ENCODE data around the gene OCA2. TPM values are rescaled to one million over a fixed set of nuclear protein-coding genes. Genes with fewer than 3 reads are reported as not detected.

Gene OCA2
- total and polyA plus RNA-seq, 2 of the 8 experiments (the other 6 are each of a cell fraction or from before 2014, with no cell fraction given): 0.20 TPM

DNA sequence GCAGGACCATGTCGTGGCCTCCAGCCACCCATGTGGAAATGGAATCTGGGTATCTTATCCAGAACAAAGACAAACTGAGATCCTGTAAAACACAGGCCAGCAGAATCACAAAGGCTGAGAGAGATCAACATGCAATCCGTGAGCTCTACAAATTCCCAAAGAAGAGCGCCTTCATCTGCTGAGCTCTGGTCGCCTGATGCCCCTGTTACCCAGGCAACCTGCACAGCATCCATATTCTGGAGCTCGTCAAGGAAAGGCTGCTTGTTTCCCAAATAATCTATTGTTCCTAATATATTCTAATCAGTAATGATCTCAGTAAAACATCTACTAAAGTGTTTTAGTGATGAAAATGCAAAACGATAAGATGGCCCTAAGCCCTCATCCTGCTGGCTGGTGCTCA, 133.6 kb downstream of the OCA2 start:
- H2BK15ac ChIP-seq (ENCODE audit: low read length): no peak overlapping the region
- no peaks in the 10 kb centered on the region for H3K79me1 ChIP-seq (ENCODE audit: low read depth, low read length)
- H3K27ac ChIP-seq (ENCODE audit: low read depth, low read length): no peak overlapping the region
- no peak overlapping the region for H4K91ac ChIP-seq (replicated peaks; ENCODE audit: insufficient read length, low read length)
- ChIA-PET POLR2A (ENCODE audit: partially characterized antibody) (no interaction called here), CTCF (ENCODE audit: partially characterized antibody) (no interaction called here)
- TF ChIP-seq BCL11A (IDR thresholded peaks at IDR 0.05; ENCODE audit: low read depth in 2 of 2, low read length in 2 of 2) (no peak), CTBP2 (IDR thresholded peaks at IDR 0.05; ENCODE audit: borderline replicate concordance, insufficient read depth, insufficient read length, low read length) (no peak), SP4 (IDR thresholded peaks at IDR 0.05; ENCODE audit: low read length) (no peak), EZH2 (IDR thresholded peaks at IDR 0.05; ENCODE audit: low read depth, low read length, severe bottlenecking) (no peak), SAP30 (IDR thresholded peaks at IDR 0.05; ENCODE audit: insufficient read depth, insufficient replicate concordance, low read length) (no peak), EGR1 (IDR thresholded peaks at IDR 0.05; ENCODE audit: borderline replicate concordance, low read depth, low read length) (no peak), RBBP5 (IDR thresholded peaks at IDR 0.05; ENCODE audit: borderline replicate concordance, low read depth, low read length) (no peak), EP300 (IDR thresholded peaks at IDR 0.05; ENCODE audit: borderline replicate concordance in 1 of 2, low read depth in 2 of 2, low read length in 2 of 2) (no peak), JUND (IDR thresholded peaks at IDR 0.05; ENCODE audit: low read length) (no peak), YY1 (IDR thresholded peaks at IDR 0.05; ENCODE audit: low read depth, low read length) (no peak), BRCA1 (IDR thresholded peaks at IDR 0.05; ENCODE audit: low read depth, low read length) (no peak), SRF (IDR thresholded peaks at IDR 0.05; ENCODE audit: low read depth, low read length) (no peak), RFX5 (IDR thresholded peaks at IDR 0.05; ENCODE audit: borderline replicate concordance, low read depth, low read length) (no peak)
- H3K4me3 ChIP-seq (ENCODE audit: extremely low read depth in 1 of 4, insufficient read depth in 2 of 4, low read depth in 3 of 4, low read length in 4 of 4): no peak overlapping the region
- H2BK5ac ChIP-seq (ENCODE audit: low read depth, low read length): no peak overlapping the region
- H2AK5ac ChIP-seq (ENCODE audit: low read depth, low read length): no peak overlapping the region
- no peak overlapping the region for H2BK120ac ChIP-seq (replicated peaks; ENCODE audit: low read depth, low read length)
- H3K27me3 ChIP-seq (replicated peaks in 1 of 4; ENCODE audit: control insufficient read depth in 3 of 4, extremely low read depth in 1 of 4, insufficient read depth in 3 of 4, low read length in 3 of 4): no peaks in the 10 kb centered on the region
- H3K9ac ChIP-seq (replicated peaks in 1 of 4; ENCODE audit: extremely low read depth in 1 of 4, low read depth in 3 of 4, low read length in 3 of 4): no peak overlapping the region
- no peaks in the 10 kb centered on the region for H3K36me3 ChIP-seq (ENCODE audit: control insufficient read depth in 2 of 4, insufficient read depth in 4 of 4, low read length in 3 of 4)
- DNase-seq (ENCODE audit: low read depth in 1 of 2, low spot score in 2 of 2): no peak
- no peak overlapping the region for H3K4me2 ChIP-seq (ENCODE audit: insufficient read depth in 1 of 2, low read depth in 2 of 2, low read length in 2 of 2)
- no peak for FAIRE-seq
- no peak overlapping the region for H2AFZ ChIP-seq (ENCODE audit: low read length)
- no peak overlapping the region for H4K8ac ChIP-seq (ENCODE audit: extremely low read depth, insufficient read depth, low read length)
- 82% methylated on average over 6 of the region's 6 CpGs; no CpG with 5 or more reads in 1 of the 2 experiments for WGBS, 2 experiments (ENCODE audit: extremely low coverage in 1 of 2, insufficient coverage in 1 of 2, insufficient read length in 1 of 2, insufficient replicate concordance in 2 of 2, low coverage in 1 of 2, low lambda C conversion rate in 2 of 2, missing lambda C conversion rate in 1 of 2)
- no peaks in the 10 kb centered on the region for H4K20me1 ChIP-seq (replicated peaks in 1 of 2; ENCODE audit: control insufficient read depth in 1 of 2, insufficient read depth in 2 of 2, low read length in 2 of 2)
- H3K4ac ChIP-seq (replicated peaks; ENCODE audit: insufficient read length, low read depth, low read length): no peak overlapping the region
- H3K56ac ChIP-seq (replicated peaks; ENCODE audit: insufficient read length, low read depth, low read length): no peak overlapping the region
- H3K79me2 ChIP-seq (ENCODE audit: control insufficient read depth in 1 of 2, insufficient read depth in 2 of 2, low read length in 2 of 2): no peaks in the 10 kb centered on the region
- no peak overlapping the region for H3K18ac ChIP-seq (ENCODE audit: extremely low read depth, low read length)
- H2BK12ac ChIP-seq (ENCODE audit: low read depth, low read length): no peak overlapping the region
- H3K14ac ChIP-seq (ENCODE audit: insufficient read length): no peak overlapping the region
- no peaks in the 10 kb centered on the region for H3K4me1 ChIP-seq (replicated peaks in 1 of 4; ENCODE audit: control insufficient read depth in 3 of 4, insufficient read depth in 4 of 4, low read length in 3 of 4)
- no peaks in the 10 kb centered on the region for H3K23me2 ChIP-seq (ENCODE audit: low read depth, low read length)
- no peak overlapping the region for H4K5ac ChIP-seq (ENCODE audit: insufficient read length, low read depth, low read length)
- no peak overlapping the region for H3K23ac ChIP-seq (ENCODE audit: insufficient read length)
- H2BK20ac ChIP-seq (ENCODE audit: low read length): no peak overlapping the region
- H3K9me3 ChIP-seq (ENCODE audit: insufficient read depth in 2 of 2, low read depth in 1 of 2, low read length in 1 of 2): no peaks in the 10 kb centered on the region

Measured in H1 (cell line).